IPS-20b (cell line): ENCODE measurements around the gene NELFB.
"Not testable (repeated sequence)": the region's sequence is repeated elsewhere in the genome, so short reads cannot be mapped to it uniquely, and the experiment has no call there.

Source experiments
- H3K27ac ChIP-seq: one replicate; pipeline ENCODE4 v1.5.1; 2013; ENCODE audit warnings: low read length
- H3K27me3 ChIP-seq: 2 replicates; pipeline ENCODE4 v1.6.1; 2013; ENCODE audit warnings: mild to moderate bottlenecking, low read length, inconsistent platforms; ENCODE audit not compliant: insufficient read depth
- H3K36me3 ChIP-seq: 2 replicates; pipeline ENCODE4 v1.6.1; 2013; ENCODE audit warnings: low read depth, mild to moderate bottlenecking, inconsistent platforms, low read length, moderate library complexity; ENCODE audit not compliant: insufficient read depth
- H3K4me1 ChIP-seq: 2 replicates; pipeline ENCODE4 v1.6.1; 2013; ENCODE audit warnings: mild to moderate bottlenecking, control low read depth, inconsistent platforms, low read length, moderate library complexity; ENCODE audit not compliant: insufficient read depth
- H3K4me3 ChIP-seq: 2 replicates; pipeline ENCODE4 v1.5.1; 2013; ENCODE audit warnings: mild to moderate bottlenecking, low read length, inconsistent platforms
- H3K9ac ChIP-seq: 2 replicates; pipeline ENCODE4 v1.6.1; 2013; ENCODE audit warnings: low read depth, mild to moderate bottlenecking, inconsistent platforms, low read length, moderate library complexity
- H3K9me3 ChIP-seq: 2 replicates; pipeline ENCODE4 v1.6.1; 2013; ENCODE audit warnings: mild to moderate bottlenecking, low read depth, low read length, inconsistent platforms; ENCODE audit not compliant: insufficient read depth

The NELFB gene

GRCh38 chr9:137232510-137232909 is 22.6 kb upstream of the NELFB start:
- Histone ChIP-seq H3K4me1 (peaks cover 5% of the 10 kb centered on the region; the same call in 1 of the 2 replicates), H3K4me3 (no peak overlapping the region), H3K9ac (no peak overlapping the region), H3K27me3 (no peaks in the 10 kb centered on the region), H3K27ac (no peak overlapping the region), H3K9me3 (no peaks in the 10 kb centered on the region), H3K36me3 (no peaks in the 10 kb centered on the region)

GRCh38 chr9:137233143-137233980 is 21.8 kb upstream of the NELFB start:
- H3K27ac ChIP-seq: no peak overlapping the region
- peaks cover 5% of the 10 kb centered on the region; the same call in 1 of the 2 replicates for H3K4me1 ChIP-seq
- H3K9ac ChIP-seq: no peak overlapping the region
- no peaks in the 10 kb centered on the region for H3K9me3 ChIP-seq
- no peaks in the 10 kb centered on the region for H3K27me3 ChIP-seq
- no peaks in the 10 kb centered on the region for H3K36me3 ChIP-seq
- H3K4me3 ChIP-seq: no peak overlapping the region

GRCh38 chr9:137234055-137234697 is 21.0 kb upstream of the NELFB start:
- Histone ChIP-seq H3K27ac (no peak overlapping the region), H3K36me3 (no peaks in the 10 kb centered on the region), H3K4me3 (no peak overlapping the region), H3K9ac (no peak overlapping the region), H3K27me3 (no peaks in the 10 kb centered on the region), H3K4me1 (peaks cover 5% of the 10 kb centered on the region; the same call in 1 of the 2 replicates), H3K9me3 (no peaks in the 10 kb centered on the region)

- H3K4me3 ChIP-seq: no peak overlapping the region
- H3K9me3 ChIP-seq: no peaks in the 10 kb centered on the region
- H3K4me1 ChIP-seq: peaks cover 5% of the 10 kb centered on the region; the same call in 1 of the 2 replicates
- H3K9ac ChIP-seq: no peak overlapping the region
- H3K27ac ChIP-seq: no peak overlapping the region
- H3K27me3 ChIP-seq: no peaks in the 10 kb centered on the region
- no peaks in the 10 kb centered on the region for H3K36me3 ChIP-seq
Observed at GRCh38 chr9:137234758-137235423, 20.2 kb upstream of the NELFB start.

GRCh38 chr9:137235424-137236237 is 19.5 kb upstream of the NELFB start:
- no peak overlapping the region for H3K4me3 ChIP-seq
- H3K9me3 ChIP-seq: no peaks in the 10 kb centered on the region
- H3K9ac ChIP-seq: no peak overlapping the region
- H3K27ac ChIP-seq: no peak overlapping the region
- peaks cover 5% of the 10 kb centered on the region; the same call in 1 of the 2 replicates for H3K4me1 ChIP-seq
- no peaks in the 10 kb centered on the region for H3K36me3 ChIP-seq
- no peaks in the 10 kb centered on the region for H3K27me3 ChIP-seq

- no peaks in the 10 kb centered on the region for H3K36me3 ChIP-seq
- no peak overlapping the region for H3K9ac ChIP-seq
- no peak overlapping the region for H3K27ac ChIP-seq
- no peak overlapping the region for H3K4me3 ChIP-seq
- H3K27me3 ChIP-seq: no peaks in the 10 kb centered on the region
- H3K4me1 ChIP-seq: peaks cover 5% of the 10 kb centered on the region; the same call in 1 of the 2 replicates
- H3K9me3 ChIP-seq: no peaks in the 10 kb centered on the region
Observed at GRCh38 chr9:137236238-137236935, 18.7 kb upstream of the NELFB start.

GRCh38 chr9:137236936-137237421 is 18.1 kb upstream of the NELFB start:
- Histone ChIP-seq H3K9ac (no peak overlapping the region), H3K36me3 (peaks cover under 1% of the 10 kb centered on the region), H3K27me3 (no peaks in the 10 kb centered on the region), H3K4me1 (peaks cover 5% of the 10 kb centered on the region; the same call in 1 of the 2 replicates), H3K27ac (no peak overlapping the region), H3K9me3 (no peaks in the 10 kb centered on the region), H3K4me3 (no peak overlapping the region)

- no peaks in the 10 kb centered on the region for H3K27me3 ChIP-seq
- peaks cover 11% of the 10 kb centered on the region for H3K36me3 ChIP-seq
- no peaks in the 10 kb centered on the region for H3K9me3 ChIP-seq
- no peak overlapping the region for H3K9ac ChIP-seq
- peaks cover 5% of the 10 kb centered on the region for H3K4me1 ChIP-seq
- no peak overlapping the region for H3K4me3 ChIP-seq
- H3K27ac ChIP-seq: no peak overlapping the region
Observed at GRCh38 chr9:137237759-137238726, 17.1 kb upstream of the NELFB start.

GRCh38 chr9:137239541-137240200 is 15.5 kb upstream of the NELFB start:
- Histone ChIP-seq H3K36me3 (peaks cover 21% of the 10 kb centered on the region), H3K4me3 (peak overlapping the region; percentile 85), H3K9ac (peak overlapping the region; percentile 86; the same call in 1 of the 2 replicates), H3K27ac (peak overlapping the region; percentile 46)
- H3K9me3 ChIP-seq, H3K4me1 ChIP-seq, H3K27me3 ChIP-seq: not testable (repeated sequence)
